GM18526 (cell line): ENCODE results near the gene YRDC.

Experiments
- POLR2A ChIP-seq: IDR thresholded peaks from 3 replicates; pipeline ENCODE4 v1.6.1; 2011; ENCODE audit not compliant: insufficient read length; ENCODE audit errors: extremely low read depth

YRDC gene

DNA sequence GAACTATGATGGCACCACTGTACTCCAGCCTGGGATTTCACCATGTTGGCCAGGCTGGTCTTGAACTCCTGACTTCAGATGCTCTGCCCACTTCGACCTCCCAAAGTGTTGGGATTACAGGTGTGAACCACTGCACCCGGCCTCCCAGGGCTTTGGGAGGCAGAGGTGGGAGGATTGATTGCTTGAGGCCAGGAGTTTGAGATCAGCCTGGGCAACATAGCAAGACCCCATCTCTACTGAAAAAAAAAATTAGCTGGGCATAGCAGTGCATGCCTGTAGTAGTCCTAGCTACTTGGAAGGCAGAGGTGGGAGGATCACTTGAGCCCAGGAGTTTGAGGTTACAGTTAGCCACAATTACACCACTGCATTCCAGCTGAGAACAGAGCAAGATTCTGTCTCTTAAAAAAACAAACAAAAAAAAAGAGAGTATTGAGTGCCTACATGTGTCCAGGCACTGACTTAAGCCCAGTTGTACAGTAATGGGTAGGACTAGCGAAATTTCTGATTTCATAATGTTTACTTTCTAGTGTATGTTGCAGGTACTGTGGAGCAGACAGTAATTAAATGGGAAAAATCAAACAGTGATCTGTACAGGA lies 10.2 kb downstream of the YRDC start:
- no peak for TF ChIP-seq POLR2A

DNA sequence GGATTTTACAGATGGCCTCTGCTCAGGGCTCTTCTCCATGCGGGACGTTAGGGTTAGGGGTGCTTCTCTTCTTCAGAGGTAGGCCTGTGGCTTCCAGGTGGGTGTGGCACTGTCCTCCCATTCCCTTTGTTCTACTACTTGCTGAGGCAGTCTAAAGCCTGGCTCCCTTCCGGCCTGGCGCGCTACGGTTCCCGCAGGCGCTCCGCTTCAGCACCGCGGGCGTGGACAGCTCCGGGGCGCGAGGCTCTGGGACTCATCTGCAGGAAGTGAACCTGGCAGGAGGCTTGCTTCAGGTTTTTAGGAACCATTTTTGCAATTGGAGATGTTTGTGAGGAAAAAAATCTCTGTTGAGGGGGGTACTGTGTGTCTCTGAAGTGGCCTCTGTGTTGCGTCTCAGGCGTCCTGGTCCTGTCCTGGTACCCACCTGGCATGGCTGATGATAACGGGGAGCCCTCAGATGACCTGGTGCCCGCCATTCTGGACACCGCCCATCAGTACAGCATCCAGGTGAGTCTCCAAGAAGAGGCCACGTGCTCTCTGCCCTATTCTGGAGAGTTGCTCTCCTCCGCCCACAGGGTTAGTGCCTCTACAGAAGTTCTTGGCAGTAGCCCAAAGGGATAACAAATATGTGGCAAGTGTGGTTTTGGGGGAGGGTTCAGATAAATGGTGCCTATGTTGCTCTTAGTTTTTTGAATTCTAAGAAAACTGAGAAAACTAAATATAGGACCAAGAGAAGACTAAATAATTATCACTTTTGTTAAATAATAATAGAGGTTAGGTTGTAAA lies 12.5 kb downstream of the YRDC start:
- TF ChIP-seq POLR2A = no peak

DNA sequence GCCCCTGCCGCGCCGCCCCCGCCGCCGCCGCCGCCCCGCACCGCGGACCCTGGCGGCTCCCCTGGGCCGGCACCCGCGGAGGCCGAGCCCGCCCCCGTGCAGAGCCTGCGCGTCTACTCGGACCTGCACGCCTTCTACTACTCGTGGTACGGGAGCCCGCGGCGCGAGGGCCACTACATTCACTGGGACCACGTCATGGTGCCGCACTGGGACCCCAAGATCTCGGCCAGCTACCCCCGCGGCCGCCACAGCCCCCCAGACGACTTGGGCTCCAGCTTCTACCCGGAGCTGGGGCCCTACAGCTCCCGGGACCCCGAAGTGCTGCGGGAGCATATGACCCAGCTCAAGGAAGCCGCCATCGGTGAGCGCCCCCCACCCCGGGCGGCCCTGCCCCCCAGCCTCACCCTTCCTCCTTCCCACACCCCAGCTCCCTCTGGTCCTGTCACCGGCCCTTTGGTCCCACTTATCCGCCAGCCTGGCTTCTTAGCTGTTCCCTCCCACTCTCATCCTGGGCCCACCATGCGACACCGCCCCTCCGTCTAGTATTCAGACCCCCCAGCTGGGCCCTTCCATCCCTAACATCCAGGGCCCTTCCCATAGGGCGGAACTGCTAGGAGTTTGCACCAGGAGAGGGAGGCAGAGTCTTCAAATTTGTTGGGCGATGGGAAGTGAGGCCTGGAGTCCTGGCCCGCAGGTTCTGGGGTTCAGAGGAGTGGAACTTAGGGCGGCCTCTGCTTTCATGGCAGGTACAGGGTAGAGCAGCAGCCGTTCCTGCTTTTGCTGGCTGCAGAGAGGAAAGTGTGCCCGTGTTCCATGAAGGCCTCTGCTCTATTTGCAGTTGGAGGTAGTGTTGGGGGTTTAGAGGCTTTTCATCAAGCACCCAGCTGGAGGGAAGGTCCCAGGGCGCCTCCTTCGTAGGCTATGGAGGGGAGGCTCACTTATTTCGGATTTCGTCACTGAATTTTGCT lies 13.4 kb downstream of the YRDC start:
- TF ChIP-seq POLR2A = no peak

DNA sequence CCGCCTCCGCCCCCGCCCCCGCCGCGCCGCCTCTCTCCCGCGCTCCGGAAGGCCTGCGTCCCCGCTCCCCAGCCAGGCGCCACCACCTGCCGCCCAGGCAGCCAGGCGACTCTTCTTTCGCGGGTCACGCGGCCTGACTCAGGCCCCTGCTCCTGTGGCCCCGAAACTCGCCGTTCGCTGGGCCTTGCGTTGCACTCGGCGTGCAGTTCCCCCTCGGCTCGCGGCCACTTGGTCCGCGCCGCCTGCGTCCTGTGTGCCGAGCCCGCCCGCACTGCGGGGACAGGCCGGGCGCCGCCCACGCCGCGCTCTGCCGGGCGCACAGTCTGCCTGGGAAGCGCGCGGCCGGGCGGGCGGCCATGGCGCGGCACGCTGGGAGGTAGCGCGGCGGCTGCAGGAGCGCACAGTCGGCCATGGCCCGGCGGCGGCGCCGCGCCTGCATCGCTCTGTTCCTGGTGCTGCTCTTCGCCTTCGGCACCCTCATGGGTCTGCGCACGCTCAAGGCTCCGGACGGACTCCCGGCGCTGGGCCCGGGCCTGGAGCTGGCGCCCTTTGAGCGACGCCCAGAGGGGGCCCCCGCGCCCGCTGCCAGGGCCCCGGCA lies 14.1 kb downstream of the YRDC start, which contains the start of gene MANEAL:
Gene MANEAL (plus strand): TSS at position 75 of the 599 bp plus-strand sequence. CDS start 336 bp downstream, at position 411.
- TF ChIP-seq POLR2A = peak; percentile 32

DNA sequence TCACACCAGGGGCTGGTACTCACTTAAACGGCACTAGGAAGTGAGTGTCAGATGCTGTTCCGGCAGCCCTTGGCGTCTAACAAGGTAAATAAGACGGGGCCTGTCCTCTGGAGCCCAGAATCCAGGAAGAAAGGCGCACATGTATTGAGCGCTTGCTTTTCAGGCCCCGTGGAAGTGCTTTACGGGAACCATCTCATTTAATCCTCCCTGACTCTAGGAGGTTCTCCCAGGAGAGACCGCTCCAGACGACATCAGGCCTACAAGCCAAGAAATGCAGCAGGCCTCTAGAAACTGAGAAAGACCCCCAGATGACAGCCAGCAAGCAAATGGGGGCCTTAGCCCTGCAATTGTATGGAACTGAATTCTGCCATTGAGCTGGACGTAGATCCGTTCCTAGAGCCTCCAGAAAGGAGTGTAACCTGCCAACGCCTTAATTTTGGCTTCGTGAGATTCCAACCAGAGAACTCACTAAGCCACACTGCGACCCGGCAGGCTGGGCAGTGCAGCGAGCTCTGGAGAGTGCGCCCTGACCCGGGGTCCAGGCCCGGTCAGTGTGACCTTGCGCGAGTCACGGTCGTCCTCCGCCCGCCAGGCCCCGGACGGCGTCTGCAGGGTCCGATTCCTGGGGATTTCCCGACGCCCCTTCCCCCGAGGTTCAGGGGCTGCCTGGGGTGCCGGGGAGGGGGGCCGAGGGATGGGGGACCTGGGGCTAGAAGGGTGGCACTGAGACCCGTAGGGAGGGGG lies 14.9 kb downstream of the YRDC start:
- TF ChIP-seq POLR2A = no peak

DNA sequence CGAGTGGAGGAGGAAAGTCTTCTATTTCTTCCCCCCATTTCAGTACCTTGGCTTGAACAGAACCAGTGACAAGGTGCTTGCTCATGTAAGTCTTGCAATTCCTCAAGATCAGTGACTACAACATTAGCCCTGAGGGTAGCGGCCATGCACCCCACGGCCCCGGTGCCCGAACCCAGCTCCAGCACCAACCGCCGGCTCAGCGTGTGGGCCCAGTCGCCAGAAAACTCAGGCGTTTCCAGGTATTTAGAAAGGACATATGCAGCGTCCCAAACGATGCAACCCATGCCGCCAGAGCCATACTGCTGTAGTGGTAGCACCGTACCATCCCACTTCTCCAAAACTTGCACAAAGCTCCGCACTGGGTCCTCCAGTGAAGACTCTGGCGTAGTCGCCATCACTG lies 25.5 kb downstream of the YRDC start:
- TF ChIP-seq POLR2A = no peak

DNA sequence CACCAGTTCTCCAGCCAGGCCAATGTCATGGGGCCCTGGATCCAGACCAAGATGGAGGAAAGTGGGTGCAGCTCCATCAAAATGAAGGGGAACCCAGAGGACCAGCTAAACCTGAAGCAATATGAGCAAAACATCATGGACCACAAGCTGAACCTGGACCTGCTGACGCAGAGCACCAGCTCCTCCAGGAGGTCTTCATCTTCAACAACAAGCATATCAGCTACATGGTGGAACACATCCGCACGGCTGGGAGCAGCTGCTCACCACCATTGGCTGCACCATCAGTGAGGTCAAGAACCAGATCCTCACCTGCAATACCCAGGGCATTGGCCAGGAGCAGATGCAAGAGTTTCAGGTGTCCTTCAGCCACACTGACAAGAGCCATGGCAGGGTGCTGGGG lies 29.4 kb downstream of the YRDC start:
- no peak for TF ChIP-seq POLR2A

DNA sequence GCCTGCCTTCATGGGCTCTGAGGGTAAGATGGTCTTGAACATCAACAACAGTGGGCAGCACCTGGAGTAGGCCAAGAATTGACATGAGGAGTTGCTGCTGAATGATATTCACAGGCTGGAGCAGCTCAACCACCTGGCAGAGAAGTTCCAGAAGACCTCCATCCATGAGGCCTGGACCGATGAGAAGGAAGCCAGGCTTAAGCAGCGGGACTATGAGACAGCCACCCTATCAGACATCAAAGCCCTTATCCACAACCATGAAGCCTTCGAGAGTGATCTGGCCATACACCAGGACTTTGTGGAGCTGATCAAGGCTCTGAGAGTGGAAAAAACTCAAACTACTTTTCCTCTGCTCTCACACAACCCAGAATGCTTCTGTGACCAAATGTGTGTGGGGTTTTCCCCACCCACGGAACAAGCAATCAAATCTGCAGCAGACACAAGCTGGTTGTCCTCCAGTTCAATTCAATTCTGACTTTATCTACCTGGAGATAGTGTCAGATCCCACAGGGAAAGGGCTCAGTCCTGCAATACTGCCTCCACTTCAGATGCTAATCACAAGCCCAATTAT lies 31.0 kb downstream of the YRDC start:
- no peak for TF ChIP-seq POLR2A

DNA sequence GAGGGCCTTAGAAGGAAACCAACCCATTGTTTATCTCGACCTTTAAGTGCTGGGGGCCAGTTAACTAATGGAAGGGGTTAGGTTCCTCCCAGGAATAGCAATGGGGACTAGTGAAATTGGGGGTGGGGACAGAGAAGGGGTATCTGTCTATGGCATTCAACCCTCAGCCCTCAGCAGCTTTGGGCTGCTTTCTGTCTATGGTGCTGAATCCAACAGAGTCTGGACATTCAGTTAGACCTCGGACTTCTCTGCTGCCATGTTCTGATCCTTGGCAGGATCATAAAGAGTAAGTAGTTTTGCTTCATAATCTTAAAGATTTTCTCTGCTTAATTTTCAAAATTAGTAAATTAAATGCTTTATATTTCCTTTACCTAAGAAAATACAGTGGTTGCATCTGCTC lies 40.5 kb downstream of the YRDC start:
- no peak for TF ChIP-seq POLR2A

DNA sequence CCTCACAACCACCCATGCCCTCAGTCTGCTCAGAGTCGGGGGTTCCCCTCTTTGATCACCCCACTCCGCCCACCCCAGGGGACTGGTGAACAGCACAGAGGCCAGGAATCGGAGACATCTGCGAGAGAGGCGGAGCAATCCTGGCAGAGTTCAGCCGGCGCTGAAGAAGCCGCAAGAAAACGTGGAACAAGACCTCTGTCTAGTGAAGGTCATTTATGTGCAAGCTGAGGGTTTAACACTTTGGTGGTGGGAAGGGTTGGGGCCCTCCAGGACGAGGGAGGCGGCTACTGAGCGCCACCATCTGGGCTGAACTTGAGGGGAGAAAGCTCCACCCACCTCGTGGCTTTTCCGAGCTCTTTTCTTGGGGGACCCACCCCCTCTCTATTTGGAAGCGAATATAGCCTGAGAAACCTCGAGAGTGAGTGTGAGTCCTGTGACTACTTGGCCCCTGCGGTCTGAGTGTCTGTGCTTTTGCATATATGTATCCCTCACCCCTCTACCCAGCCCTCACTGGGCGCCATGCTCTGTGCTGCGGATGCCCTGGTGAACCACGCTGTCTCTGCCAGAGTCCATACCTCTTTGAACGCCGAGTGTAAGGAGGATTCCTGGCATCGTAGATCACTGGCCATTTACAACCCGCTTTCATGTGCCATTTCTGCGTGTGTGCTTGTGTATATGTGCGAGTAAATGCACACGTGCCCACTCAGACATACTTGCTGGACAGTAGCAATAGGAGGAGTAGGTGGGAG lies 41.9 kb downstream of the YRDC start:
- TF ChIP-seq POLR2A = no peak

DNA sequence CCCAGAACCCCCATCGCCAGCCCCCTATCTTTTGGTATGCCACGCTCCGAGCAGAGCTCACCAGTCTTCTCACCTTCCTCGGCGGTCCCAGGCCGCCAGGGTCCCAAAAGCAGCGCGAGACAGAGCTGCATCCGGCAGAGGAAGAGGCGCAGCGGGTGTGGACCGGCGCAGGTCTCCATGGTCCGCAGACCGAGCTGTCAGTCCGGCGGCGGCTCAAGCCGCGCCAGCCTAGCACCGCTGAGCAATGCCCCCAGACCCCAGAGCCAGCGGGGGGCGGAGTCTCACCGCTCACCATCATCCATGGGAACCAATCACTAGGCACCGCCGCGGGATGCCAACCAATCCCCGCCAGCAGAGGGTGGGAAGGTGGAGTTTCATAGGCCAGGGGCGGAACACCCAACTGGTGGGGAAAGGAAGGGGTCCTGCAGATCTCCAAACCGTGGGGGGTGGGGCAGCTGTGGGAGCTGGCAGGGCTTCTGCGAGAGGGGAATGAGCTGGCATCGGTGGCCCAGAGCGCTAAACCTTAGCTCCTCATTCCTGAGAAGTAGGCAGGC lies 43.0 kb downstream of the YRDC start, which contains the start of gene EPHA10:
Gene EPHA10 (minus strand): TSS at position 233 of the 554 bp plus-strand sequence. CDS start 54 bp downstream, at position 179.
- TF ChIP-seq POLR2A = no peak

DNA sequence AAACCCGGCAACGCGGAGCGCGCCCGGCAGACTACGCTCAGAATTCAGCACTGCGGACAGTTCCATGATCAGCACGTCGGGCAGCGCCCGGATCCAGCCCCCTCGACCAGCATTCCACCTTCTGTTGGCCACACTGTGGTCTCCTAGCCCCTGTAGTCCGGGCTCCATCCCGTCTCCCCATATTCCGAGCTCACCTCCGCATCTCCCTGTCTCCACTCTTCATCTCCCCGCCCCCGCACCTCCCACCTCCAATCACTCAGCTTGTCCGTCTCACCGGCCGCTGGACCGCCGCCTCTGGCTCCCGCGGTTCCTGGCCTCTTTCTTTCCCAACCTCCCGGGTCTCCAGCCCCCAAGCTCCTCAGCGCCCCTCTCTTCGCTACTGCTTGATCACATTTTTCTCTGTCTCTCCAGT lies 43.6 kb downstream of the YRDC start:
- TF ChIP-seq POLR2A = no peak

DNA sequence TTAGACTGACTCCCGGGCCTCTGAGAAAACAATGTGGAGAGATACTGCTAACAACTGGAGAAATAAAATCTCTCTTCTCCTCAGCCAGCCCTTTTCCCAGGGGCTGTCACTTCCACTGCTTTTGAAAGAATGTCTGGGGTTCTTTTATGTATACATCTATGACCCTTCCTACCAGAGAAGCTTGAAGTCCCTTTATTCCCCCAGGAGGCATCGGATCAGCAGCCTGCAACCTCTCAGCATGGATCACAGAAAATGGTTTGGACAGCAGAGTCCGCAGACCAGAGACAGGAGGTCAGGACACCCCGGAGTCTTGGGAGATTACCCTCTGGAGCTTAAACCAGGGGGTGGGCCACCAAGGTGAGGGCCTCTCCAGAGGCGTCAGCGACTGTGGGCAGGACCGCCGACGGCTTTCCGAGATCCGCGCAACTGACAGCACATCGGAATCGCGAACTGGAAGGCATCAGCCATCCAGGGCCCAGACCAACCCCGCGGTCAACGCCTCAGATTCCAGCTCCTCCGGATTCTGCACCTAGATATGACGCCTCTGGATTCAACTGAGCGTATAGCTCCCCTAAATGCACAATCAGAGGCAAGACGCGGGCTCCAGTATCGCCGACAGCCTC lies 44.1 kb downstream of the YRDC start:
- no peak for TF ChIP-seq POLR2A
